ENCODE measurements around the gene LRRC74A. TPM values are rescaled to one million over a fixed set of nuclear protein-coding genes. Genes with fewer than 3 reads are reported as not detected.

LRRC74A gene
- polyA plus RNA-seq, 1 of the 3 experiments (the other 2 are of a cell fraction), result not detected

DNA sequence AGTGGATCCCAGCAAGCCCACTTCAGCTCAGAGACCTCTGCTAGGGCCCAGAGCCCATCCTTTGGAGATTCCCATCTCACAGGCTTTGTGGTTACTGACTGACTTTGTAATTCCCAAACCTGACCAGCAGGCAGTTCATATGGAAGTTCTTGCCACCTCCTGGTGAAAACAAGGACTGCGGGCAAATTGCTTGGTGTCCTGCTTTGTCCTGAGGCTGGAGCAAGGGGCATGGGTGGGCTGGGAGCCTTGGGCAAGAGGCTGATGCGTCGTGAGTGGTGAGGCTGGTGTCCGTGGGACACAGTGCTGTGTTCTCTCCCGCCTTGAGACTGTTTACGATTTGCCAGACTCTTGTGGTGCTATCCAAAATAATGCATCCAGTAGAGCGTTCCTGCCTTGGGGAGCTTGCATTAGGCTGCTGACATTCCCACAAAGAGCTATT lies 91.0 kb downstream of the LRRC74A start (continued):
- TF ChIP-seq, protein P1, sequence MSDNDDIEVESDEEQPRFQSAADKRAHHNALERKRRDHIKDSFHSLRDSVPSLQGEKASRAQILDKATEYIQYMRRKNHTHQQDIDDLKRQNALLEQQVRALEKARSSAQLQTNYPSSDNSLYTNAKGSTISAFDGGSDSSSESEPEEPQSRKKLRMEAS (IDR thresholded peaks at IDR 0.05; ENCODE audit: low read depth), result no peak
- TF ChIP-seq, protein P2, sequence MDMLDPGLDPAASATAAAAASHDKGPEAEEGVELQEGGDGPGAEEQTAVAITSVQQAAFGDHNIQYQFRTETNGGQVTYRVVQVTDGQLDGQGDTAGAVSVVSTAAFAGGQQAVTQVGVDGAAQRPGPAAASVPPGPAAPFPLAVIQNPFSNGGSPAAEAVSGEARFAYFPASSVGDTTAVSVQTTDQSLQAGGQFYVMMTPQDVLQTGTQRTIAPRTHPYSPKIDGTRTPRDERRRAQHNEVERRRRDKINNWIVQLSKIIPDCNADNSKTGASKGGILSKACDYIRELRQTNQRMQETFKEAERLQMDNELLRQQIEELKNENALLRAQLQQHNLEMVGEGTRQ (IDR thresholded peaks at IDR 0.05; ENCODE audit: borderline replicate concordance, low read depth, low read length), result no peak
- no peak for TF ChIP-seq EP300 (IDR thresholded peaks at IDR 0.05; ENCODE audit: borderline replicate concordance in 1 of 2, low read depth in 1 of 2, low read length in 1 of 2)

DNA sequence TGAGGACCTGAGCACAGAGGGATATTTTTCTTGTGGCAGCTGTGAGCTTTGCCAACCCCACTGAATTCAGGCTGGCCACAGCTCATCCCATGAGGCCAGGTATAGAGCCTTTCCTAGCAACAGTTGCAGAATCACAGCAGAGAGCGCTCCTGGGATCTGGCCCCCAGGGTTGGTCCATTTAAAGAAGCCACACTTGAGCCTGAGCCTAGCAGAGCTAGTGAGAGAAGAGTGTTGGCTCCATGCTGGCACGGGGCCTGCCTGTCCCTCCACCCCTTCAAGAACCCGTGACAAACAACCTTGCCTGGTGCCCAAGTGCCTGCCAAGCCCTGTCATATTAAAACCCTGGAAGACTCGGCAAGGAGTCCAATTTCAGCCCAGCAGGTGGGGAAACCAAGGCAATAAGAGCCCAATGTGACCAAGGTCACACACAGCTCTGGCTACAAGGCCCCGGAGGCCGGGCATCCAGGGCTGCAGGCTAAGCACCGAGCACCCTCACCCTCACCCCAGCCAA lies 91.6 kb downstream of the LRRC74A start:
- ChIA-PET CTCF (interaction anchor here (0.6 to 19.9 kb wide), 26 partner anchors 11 to 187 kb away, joined by 3 to 484 read pairs (median 6); partner anchors contain the start of gene IRF2BPL), POLR2A (interaction anchor here (1.1 to 4.5 kb wide), 9 partner anchors 19 to 135 kb away, joined by 3 to 41 read pairs (median 6); partner anchors contain the start of gene IRF2BPL)
- no peak for TF ChIP-seq MXI1 (IDR thresholded peaks at IDR 0.05; ENCODE audit: low read depth, low read length)
- TF ChIP-seq FOXM1 (IDR thresholded peaks at IDR 0.05; ENCODE audit: low read depth), result 0 out of 2 replicates have a peak, but pooled peaks have one; percentile 3
- no peaks in the 10 kb centered on the region for H3K79me2 ChIP-seq (ENCODE audit: insufficient read depth)
- H3K27me3 ChIP-seq (ENCODE audit: insufficient read depth), result no peaks in the 10 kb centered on the region
- peaks cover 50% of the 10 kb centered on the region for H3F3A ChIP-seq (replicated peaks; ENCODE audit: insufficient read depth)
- peak overlapping the region; percentile 80 for H3K9ac ChIP-seq
- H4K20me1 ChIP-seq (ENCODE audit: insufficient read depth), result no peaks in the 10 kb centered on the region; the same call in 1 of the 2 replicates
- no peak for DNase-seq
- H2AFZ ChIP-seq (ENCODE audit: low read depth), result no peak overlapping the region
- peaks cover 69 to 70% of the 10 kb centered on the region in 2 experiments for H3K4me1 ChIP-seq (ENCODE audit: control insufficient read depth in 1 of 2, insufficient read depth in 2 of 2, low read depth in 1 of 2, low read length in 1 of 2)
- peak overlapping the region; percentile 90 for H3K4me2 ChIP-seq
- no peaks in the 10 kb centered on the region for H3K9me2 ChIP-seq
- WGBS (ENCODE audit: low lambda C conversion rate), result 24% methylated on average over 6 of the region's 7 CpGs
- peak overlapping the region in 1 of 2 experiments; percentile 32; a peak in 1 of 4 replicates for H3K4me3 ChIP-seq (ENCODE audit: low read depth in 2 of 2, low read length in 1 of 2)
- H3K27ac ChIP-seq (ENCODE audit: low read depth in 2 of 2, low read length in 1 of 2), result peak overlapping the region; percentile 100
- no peaks in the 10 kb centered on the region for H3K36me3 ChIP-seq (replicated peaks in 1 of 2; ENCODE audit: control insufficient read depth in 1 of 2, insufficient read depth in 2 of 2, low read length in 1 of 2)
- H3K9me3 ChIP-seq, result no peaks in the 10 kb centered on the region

DNA sequence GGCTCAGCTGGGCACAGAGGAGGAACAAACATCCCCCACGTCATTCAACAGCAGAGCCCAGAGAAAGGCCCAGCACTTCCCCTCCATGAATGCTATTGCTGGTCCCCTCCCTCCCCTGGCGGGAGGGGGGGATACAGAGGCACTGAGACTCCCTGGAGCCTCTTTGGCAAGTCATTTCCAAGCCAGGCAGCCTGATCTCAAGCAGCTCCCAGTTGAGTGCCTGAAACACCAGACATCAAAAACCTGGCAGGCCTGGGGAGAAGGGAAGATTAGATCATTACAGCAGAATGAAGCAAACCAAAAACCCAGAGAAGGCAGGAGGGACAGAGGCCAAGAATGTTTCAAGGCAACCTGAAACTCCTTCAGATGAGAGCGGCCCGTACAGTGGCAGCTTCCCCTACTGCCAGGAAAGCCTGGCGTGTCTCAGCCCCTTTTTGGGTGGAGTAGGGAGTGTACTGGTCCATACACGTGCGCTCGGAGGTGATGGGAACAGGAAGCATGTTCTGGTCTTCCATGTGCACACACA lies 92.1 kb downstream of the LRRC74A start:
- Histone ChIP-seq H3K9ac (peak overlapping the region; percentile 80), H3K4me3 (ENCODE audit: low read depth in 2 of 2, low read length in 1 of 2) (peak overlapping the region in 1 of 2 experiments; percentile 32; a peak in 1 of 4 replicates), H3K27ac (ENCODE audit: low read depth in 2 of 2, low read length in 1 of 2) (peak overlapping the region; percentile 100), H4K20me1 (ENCODE audit: insufficient read depth) (no peaks in the 10 kb centered on the region; the same call in 1 of the 2 replicates), H3F3A (replicated peaks; ENCODE audit: insufficient read depth) (peaks cover 50% of the 10 kb centered on the region), H3K9me3 (no peaks in the 10 kb centered on the region), H3K9me2 (no peaks in the 10 kb centered on the region), H3K27me3 (ENCODE audit: insufficient read depth) (no peaks in the 10 kb centered on the region), H3K4me2 (peak overlapping the region; percentile 90), H3K36me3 (replicated peaks in 1 of 2; ENCODE audit: control insufficient read depth in 1 of 2, insufficient read depth in 2 of 2, low read length in 1 of 2) (no peaks in the 10 kb centered on the region), H3K4me1 (ENCODE audit: control insufficient read depth in 1 of 2, insufficient read depth in 2 of 2, low read depth in 1 of 2, low read length in 1 of 2) (peaks cover 71 to 72% of the 10 kb centered on the region in 2 experiments), H2AFZ (ENCODE audit: low read depth) (no peak overlapping the region), H3K79me2 (ENCODE audit: insufficient read depth) (no peaks in the 10 kb centered on the region)
- ChIA-PET CTCF (interaction anchor here (0.6 to 19.9 kb wide), 25 partner anchors 11 to 429 kb away, joined by 3 to 484 read pairs (median 6); partner anchors contain the start of gene IRF2BPL), POLR2A (interaction anchor here (1.1 to 4.5 kb wide), 11 partner anchors 18 to 135 kb away, joined by 3 to 41 read pairs (median 5); partner anchors contain the start of gene IRF2BPL)
- DNase-seq, result peak; percentile 57
- 11% methylated on average over 5 of the region's 8 CpGs for WGBS (ENCODE audit: low lambda C conversion rate)
- TF ChIP-seq FOXJ3 (CRISPR knock-in tag; IDR thresholded peaks at IDR 0.05) (peak; percentile 19; the same call in 1 of the 2 replicates), MEF2A (IDR thresholded peaks at IDR 0.05; ENCODE audit: borderline replicate concordance, low read depth) (0 out of 2 replicates have a peak, but pooled peaks have one; percentile 46), MXI1 (IDR thresholded peaks at IDR 0.05; ENCODE audit: low read depth, low read length) (no peak; the same call in none of the 2 replicates), RCOR1 (IDR thresholded peaks at IDR 0.05; ENCODE audit: low read length) (no peak; the same call in none of the 2 replicates), GATA2 (CRISPR knock-in tag; IDR thresholded peaks at IDR 0.05) (peak; percentile 63), SIN3A (IDR thresholded peaks at IDR 0.05; ENCODE audit: borderline replicate concordance, low read depth, low read length) (no peak), CHD2 (IDR thresholded peaks at IDR 0.05; ENCODE audit: low read length, partially characterized antibody) (no peak), NFIC (IDR thresholded peaks at IDR 0.05; ENCODE audit: borderline replicate concordance) (peak; percentile 89), TAF1 (IDR thresholded peaks at IDR 0.05; ENCODE audit: borderline replicate concordance, low read depth, low read length) (peak; percentile 71), EZH2phosphoT487 (IDR thresholded peaks at IDR 0.05; ENCODE audit: borderline replicate concordance, low read depth) (no peak), POLR2AphosphoS5 (IDR thresholded peaks at IDR 0.05; ENCODE audit: low read depth, low read length) (peak; percentile 20; the same call in 1 of the 2 replicates)
- TF ChIP-seq, protein P3, sequence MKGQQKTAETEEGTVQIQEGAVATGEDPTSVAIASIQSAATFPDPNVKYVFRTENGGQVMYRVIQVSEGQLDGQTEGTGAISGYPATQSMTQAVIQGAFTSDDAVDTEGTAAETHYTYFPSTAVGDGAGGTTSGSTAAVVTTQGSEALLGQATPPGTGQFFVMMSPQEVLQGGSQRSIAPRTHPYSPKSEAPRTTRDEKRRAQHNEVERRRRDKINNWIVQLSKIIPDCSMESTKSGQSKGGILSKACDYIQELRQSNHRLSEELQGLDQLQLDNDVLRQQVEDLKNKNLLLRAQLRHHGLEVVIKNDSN (IDR thresholded peaks at IDR 0.05; ENCODE audit: borderline replicate concordance, low read depth), result no peak
- TF ChIP-seq, protein P4, sequence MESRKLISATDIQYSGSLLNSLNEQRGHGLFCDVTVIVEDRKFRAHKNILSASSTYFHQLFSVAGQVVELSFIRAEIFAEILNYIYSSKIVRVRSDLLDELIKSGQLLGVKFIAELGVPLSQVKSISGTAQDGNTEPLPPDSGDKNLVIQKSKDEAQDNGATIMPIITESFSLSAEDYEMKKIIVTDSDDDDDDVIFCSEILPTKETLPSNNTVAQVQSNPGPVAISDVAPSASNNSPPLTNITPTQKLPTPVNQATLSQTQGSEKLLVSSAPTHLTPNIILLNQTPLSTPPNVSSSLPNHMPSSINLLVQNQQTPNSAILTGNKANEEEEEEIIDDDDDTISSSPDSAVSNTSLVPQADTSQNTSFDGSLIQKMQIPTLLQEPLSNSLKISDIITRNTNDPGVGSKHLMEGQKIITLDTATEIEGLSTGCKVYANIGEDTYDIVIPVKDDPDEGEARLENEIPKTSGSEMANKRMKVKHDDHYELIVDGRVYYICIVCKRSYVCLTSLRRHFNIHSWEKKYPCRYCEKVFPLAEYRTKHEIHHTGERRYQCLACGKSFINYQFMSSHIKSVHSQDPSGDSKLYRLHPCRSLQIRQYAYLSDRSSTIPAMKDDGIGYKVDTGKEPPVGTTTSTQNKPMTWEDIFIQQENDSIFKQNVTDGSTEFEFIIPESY (IDR thresholded peaks at IDR 0.05; ENCODE audit: borderline replicate concordance, low read depth), result no peak; the same call in 1 of the 2 replicates
- TF ChIP-seq, protein P5, sequence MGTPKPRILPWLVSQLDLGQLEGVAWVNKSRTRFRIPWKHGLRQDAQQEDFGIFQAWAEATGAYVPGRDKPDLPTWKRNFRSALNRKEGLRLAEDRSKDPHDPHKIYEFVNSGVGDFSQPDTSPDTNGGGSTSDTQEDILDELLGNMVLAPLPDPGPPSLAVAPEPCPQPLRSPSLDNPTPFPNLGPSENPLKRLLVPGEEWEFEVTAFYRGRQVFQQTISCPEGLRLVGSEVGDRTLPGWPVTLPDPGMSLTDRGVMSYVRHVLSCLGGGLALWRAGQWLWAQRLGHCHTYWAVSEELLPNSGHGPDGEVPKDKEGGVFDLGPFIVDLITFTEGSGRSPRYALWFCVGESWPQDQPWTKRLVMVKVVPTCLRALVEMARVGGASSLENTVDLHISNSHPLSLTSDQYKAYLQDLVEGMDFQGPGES (IDR thresholded peaks at IDR 0.05; ENCODE audit: low read depth, low read length), result no peak

All from SK-N-SH (cell line).